Measurements from ENCODE around the gene PPIA. TPM values are rescaled to one million over a fixed set of nuclear protein-coding genes. Genes with fewer than 3 reads are reported as not detected.

The PPIA gene
- total RNA-seq, 2 experiments from 2014 or later = 2,032 to 2,102 TPM

- no peak overlapping the region for H3K27ac Mint-ChIP-seq
- H3K36me3 Mint-ChIP-seq (ENCODE audit: low read depth) = peaks cover 22% of the 10 kb centered on the region
- DNase-seq = no peak
- H3K27me3 Mint-ChIP-seq = no peaks in the 10 kb centered on the region
- ChIA-PET CTCF (interaction anchor here (0.7 kb wide), 1 partner anchor 21 kb away, joined by 3 read pairs; no protein-coding TSS in a partner anchor), POLR2A (interaction anchor here (1.6 kb wide), 1 partner anchor 38 kb away, joined by 4 read pairs; no protein-coding TSS in a partner anchor)
- H3K9me3 Mint-ChIP-seq = no peaks in the 10 kb centered on the region
- H3K4me1 Mint-ChIP-seq = peaks cover 20% of the 10 kb centered on the region
- no peak overlapping the region for H3K4me3 Mint-ChIP-seq
Observed at GRCh38 chr7:44756904-44757303, 39.6 kb upstream of the PPIA start.

- Mint-ChIP-seq H3K9me3 (no peaks in the 10 kb centered on the region), H3K4me1 (peaks cover 19% of the 10 kb centered on the region), H3K27me3 (no peaks in the 10 kb centered on the region), H3K27ac (no peak overlapping the region), H3K4me3 (no peak overlapping the region), H3K36me3 (ENCODE audit: low read depth) (peaks cover 24% of the 10 kb centered on the region)
- ChIA-PET CTCF (interaction anchor here (0.7 kb wide), 1 partner anchor 20 kb away, joined by 3 read pairs; no protein-coding TSS in a partner anchor), POLR2A (interaction anchor here (1.6 kb wide), 1 partner anchor 38 kb away, joined by 4 read pairs; no protein-coding TSS in a partner anchor)
- no peak for DNase-seq
Observed at GRCh38 chr7:44757311-44757710, 39.2 kb upstream of the PPIA start.

- POLR2A ChIA-PET = interaction anchor here (1.6 kb wide), 1 partner anchor 38 kb away, joined by 4 read pairs; no protein-coding TSS in a partner anchor
Observed at GRCh38 chr7:44757739-44758138, 38.7 kb upstream of the PPIA start.

GRCh38 chr7:44759246-44759645, 37.2 kb upstream of the PPIA start:
- no peaks in the 10 kb centered on the region for H3K27me3 Mint-ChIP-seq
- POLR2A ChIA-PET = no interaction called here
- H3K4me3 Mint-ChIP-seq = no peak overlapping the region
- DNase-seq = no peak
- H3K36me3 Mint-ChIP-seq (ENCODE audit: low read depth) = peaks cover 28% of the 10 kb centered on the region
- CTCF ChIA-PET = interaction anchor here (0.7 kb wide), 1 partner anchor 123 kb away, joined by 4 read pairs; no protein-coding TSS in a partner anchor
- peaks cover 9% of the 10 kb centered on the region for H3K4me1 Mint-ChIP-seq
- H3K27ac Mint-ChIP-seq = no peak overlapping the region
- no peaks in the 10 kb centered on the region for H3K9me3 Mint-ChIP-seq

More at GRCh38 chr7:44757739-44758138, 38.7 kb upstream of the PPIA start:
- CTCF ChIA-PET = no interaction called here
- peaks cover 14% of the 10 kb centered on the region for H3K4me1 Mint-ChIP-seq
- no peaks in the 10 kb centered on the region for H3K27me3 Mint-ChIP-seq
- peaks cover 21% of the 10 kb centered on the region for H3K36me3 Mint-ChIP-seq (ENCODE audit: low read depth)
- no peak for DNase-seq
- H3K4me3 Mint-ChIP-seq = no peak overlapping the region
- H3K27ac Mint-ChIP-seq = no peak overlapping the region
- no peaks in the 10 kb centered on the region for H3K9me3 Mint-ChIP-seq

- Mint-ChIP-seq H3K27ac (no peak overlapping the region), H3K4me3 (no peak overlapping the region), H3K4me1 (peaks cover 1% of the 10 kb centered on the region), H3K27me3 (no peaks in the 10 kb centered on the region), H3K36me3 (ENCODE audit: low read depth) (peaks cover 35% of the 10 kb centered on the region), H3K9me3 (no peaks in the 10 kb centered on the region)
- ChIA-PET POLR2A (no interaction called here), CTCF (no interaction called here)
- no peak for DNase-seq
Observed at GRCh38 chr7:44760034-44760580, 36.4 kb upstream of the PPIA start.

- H3K27me3 Mint-ChIP-seq = no peaks in the 10 kb centered on the region
- no peak overlapping the region for H3K27ac Mint-ChIP-seq
- H3K4me3 Mint-ChIP-seq = no peak overlapping the region
- H3K36me3 Mint-ChIP-seq (ENCODE audit: low read depth) = peaks cover 44% of the 10 kb centered on the region
- H3K9me3 Mint-ChIP-seq = no peaks in the 10 kb centered on the region
- no peak for DNase-seq
- ChIA-PET POLR2A (interaction anchor here (1.1 kb wide), 1 partner anchor 11 kb away, joined by 4 read pairs; no protein-coding TSS in a partner anchor), CTCF (no interaction called here)
- H3K4me1 Mint-ChIP-seq = no peaks in the 10 kb centered on the region
Observed at GRCh38 chr7:44761207-44762161, 35.0 kb upstream of the PPIA start.

- H3K9me3 Mint-ChIP-seq = no peaks in the 10 kb centered on the region
- H3K4me3 Mint-ChIP-seq = no peak overlapping the region
- no peaks in the 10 kb centered on the region for H3K4me1 Mint-ChIP-seq
- no peaks in the 10 kb centered on the region for H3K27me3 Mint-ChIP-seq
- DNase-seq = no peak
- ChIA-PET POLR2A (no interaction called here), CTCF (no interaction called here)
- no peak overlapping the region for H3K27ac Mint-ChIP-seq
- H3K36me3 Mint-ChIP-seq (ENCODE audit: low read depth) = peaks cover 48% of the 10 kb centered on the region
Observed at GRCh38 chr7:44762300-44762699, 34.2 kb upstream of the PPIA start.

GRCh38 chr7:44762726-44763522, 33.6 kb upstream of the PPIA start:
- H3K27me3 Mint-ChIP-seq = no peaks in the 10 kb centered on the region
- CTCF ChIA-PET = no interaction called here
- no peak overlapping the region for H3K27ac Mint-ChIP-seq
- no peaks in the 10 kb centered on the region for H3K9me3 Mint-ChIP-seq
- POLR2A ChIA-PET = interaction anchor here (0.5 kb wide), 1 partner anchor 266 kb away, joined by 4 read pairs; no protein-coding TSS in a partner anchor
- no peak for DNase-seq
- peaks cover 3% of the 10 kb centered on the region for H3K4me1 Mint-ChIP-seq
- peaks cover 54% of the 10 kb centered on the region for H3K36me3 Mint-ChIP-seq (ENCODE audit: low read depth)
- H3K4me3 Mint-ChIP-seq = no peak overlapping the region

GRCh38 chr7:44764081-44764480, 32.4 kb upstream of the PPIA start:
- Mint-ChIP-seq H3K27me3 (no peaks in the 10 kb centered on the region), H3K36me3 (ENCODE audit: low read depth) (peaks cover 57% of the 10 kb centered on the region), H3K4me1 (peaks cover 15% of the 10 kb centered on the region), H3K27ac (no peak overlapping the region), H3K4me3 (no peak overlapping the region), H3K9me3 (no peaks in the 10 kb centered on the region)
- DNase-seq = no peak
- CTCF ChIA-PET = interaction anchor here (0.7 kb wide), 1 partner anchor 187 kb away, joined by 3 read pairs; no protein-coding TSS in a partner anchor
- POLR2A ChIA-PET = interaction anchor here (1.4 kb wide), 1 partner anchor 33 kb away, joined by 5 read pairs; the partner anchor contains the start of gene PPIA

- Mint-ChIP-seq H3K27me3 (no peaks in the 10 kb centered on the region), H3K4me3 (no peak overlapping the region), H3K9me3 (no peaks in the 10 kb centered on the region), H3K36me3 (ENCODE audit: low read depth) (peaks cover 61% of the 10 kb centered on the region), H3K4me1 (peaks cover 23% of the 10 kb centered on the region), H3K27ac (no peak overlapping the region)
- DNase-seq = no peak
- ChIA-PET POLR2A (interaction anchor here (1.4 kb wide), 1 partner anchor 32 kb away, joined by 5 read pairs; the partner anchor contains the start of gene PPIA), CTCF (no interaction called here)
Observed at GRCh38 chr7:44764665-44765578, 31.6 kb upstream of the PPIA start.

- no peak overlapping the region for H3K4me3 Mint-ChIP-seq
- no peak for DNase-seq
- ChIA-PET POLR2A (interaction anchor here (3.1 kb wide), 1 partner anchor 16 kb away, joined by 12 read pairs; the partner anchor contains the start of gene ZMIZ2), CTCF (no interaction called here)
- peaks cover 28% of the 10 kb centered on the region for H3K4me1 Mint-ChIP-seq
- H3K27me3 Mint-ChIP-seq = no peaks in the 10 kb centered on the region
- no peak overlapping the region for H3K27ac Mint-ChIP-seq
- peaks cover 59% of the 10 kb centered on the region for H3K36me3 Mint-ChIP-seq (ENCODE audit: low read depth)
- no peaks in the 10 kb centered on the region for H3K9me3 Mint-ChIP-seq
Observed at GRCh38 chr7:44765579-44766415, 30.7 kb upstream of the PPIA start.
